ENCODE data around the gene CCDC142. TPM values are rescaled to one million over a fixed set of nuclear protein-coding genes. Genes with fewer than 3 reads are reported as not detected.

CCDC142 gene
- total and polyA plus RNA-seq, 8 donors: 4.9 to 14.0 (median 6.0) TPM

DNA sequence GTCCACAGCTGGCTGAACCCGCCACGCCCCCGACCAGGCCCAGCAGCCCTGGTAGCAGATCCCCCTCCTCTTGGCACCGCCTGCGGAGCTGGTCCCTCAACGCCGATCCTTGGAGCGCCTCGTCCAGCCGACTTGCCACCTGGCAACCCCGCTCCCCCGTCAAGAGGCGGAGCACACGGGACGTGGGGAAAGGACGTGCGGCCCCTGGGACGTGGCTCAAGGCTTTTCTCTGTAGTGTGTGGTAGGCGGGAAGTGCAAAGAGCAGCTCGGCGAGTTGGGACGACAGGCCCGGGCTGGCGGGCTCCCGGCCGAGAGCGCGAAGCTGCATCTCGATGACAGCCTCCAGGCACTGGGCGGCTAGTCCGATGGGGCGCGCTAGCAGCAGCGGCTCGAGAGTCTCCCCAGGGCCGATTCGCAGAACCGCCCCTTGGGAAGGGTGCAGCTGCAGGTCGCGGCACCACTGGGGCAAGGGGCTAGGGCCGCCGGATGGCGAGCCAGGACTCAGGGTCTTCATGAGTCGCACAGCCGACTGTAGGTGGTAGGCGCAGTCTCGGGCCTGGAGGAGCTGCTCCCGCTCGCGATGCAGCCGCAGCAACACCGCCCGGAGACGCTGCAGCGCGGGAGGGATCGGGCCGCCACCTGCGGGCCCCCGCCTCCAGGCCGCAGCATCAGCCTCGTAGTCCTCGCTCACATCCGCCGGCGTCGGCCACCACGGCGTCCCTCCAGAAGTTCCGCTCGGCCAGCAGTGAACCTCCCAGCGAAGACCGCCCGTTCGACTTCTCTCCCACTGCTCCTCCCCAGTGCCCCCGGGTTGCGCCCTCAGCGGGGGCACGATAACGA, 617 bp downstream of the CCDC142 start:
- TF ChIP-seq, protein P1, sequence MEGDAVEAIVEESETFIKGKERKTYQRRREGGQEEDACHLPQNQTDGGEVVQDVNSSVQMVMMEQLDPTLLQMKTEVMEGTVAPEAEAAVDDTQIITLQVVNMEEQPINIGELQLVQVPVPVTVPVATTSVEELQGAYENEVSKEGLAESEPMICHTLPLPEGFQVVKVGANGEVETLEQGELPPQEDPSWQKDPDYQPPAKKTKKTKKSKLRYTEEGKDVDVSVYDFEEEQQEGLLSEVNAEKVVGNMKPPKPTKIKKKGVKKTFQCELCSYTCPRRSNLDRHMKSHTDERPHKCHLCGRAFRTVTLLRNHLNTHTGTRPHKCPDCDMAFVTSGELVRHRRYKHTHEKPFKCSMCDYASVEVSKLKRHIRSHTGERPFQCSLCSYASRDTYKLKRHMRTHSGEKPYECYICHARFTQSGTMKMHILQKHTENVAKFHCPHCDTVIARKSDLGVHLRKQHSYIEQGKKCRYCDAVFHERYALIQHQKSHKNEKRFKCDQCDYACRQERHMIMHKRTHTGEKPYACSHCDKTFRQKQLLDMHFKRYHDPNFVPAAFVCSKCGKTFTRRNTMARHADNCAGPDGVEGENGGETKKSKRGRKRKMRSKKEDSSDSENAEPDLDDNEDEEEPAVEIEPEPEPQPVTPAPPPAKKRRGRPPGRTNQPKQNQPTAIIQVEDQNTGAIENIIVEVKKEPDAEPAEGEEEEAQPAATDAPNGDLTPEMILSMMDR (IDR thresholded peaks at IDR 0.05): no peak
- no peaks in the 10 kb centered on the region for H3K9me3 ChIP-seq
- intact Hi-C loops (cut with DNase I): loop anchor here in 1 of 3 donors (5.0 kb wide), 1 partner anchor 105 kb away; no protein-coding TSS in a partner anchor
- ATAC-seq (peak; percentile 42 to 65 (median 56)), DNase-seq (peak in 5 of 6 donors; percentile 22 to 88 (median 67)), FAIRE-seq (no peak)
- peak overlapping the region; percentile 46 to 87 (median 72) for H3K27ac ChIP-seq
- peak overlapping the region; percentile 58 to 94 (median 78) for H3K4me3 ChIP-seq
- H3K4me1 ChIP-seq: peaks cover 5 to 18% (median 11%) of the 10 kb centered on the region in 3 donors
- no peaks in the 10 kb centered on the region for H3K36me3 ChIP-seq
- 1% methylated on average over 76 to 80 of the region's 80 CpGs for WGBS, 2 donors
- no peaks in the 10 kb centered on the region for H3K27me3 ChIP-seq

DNA sequence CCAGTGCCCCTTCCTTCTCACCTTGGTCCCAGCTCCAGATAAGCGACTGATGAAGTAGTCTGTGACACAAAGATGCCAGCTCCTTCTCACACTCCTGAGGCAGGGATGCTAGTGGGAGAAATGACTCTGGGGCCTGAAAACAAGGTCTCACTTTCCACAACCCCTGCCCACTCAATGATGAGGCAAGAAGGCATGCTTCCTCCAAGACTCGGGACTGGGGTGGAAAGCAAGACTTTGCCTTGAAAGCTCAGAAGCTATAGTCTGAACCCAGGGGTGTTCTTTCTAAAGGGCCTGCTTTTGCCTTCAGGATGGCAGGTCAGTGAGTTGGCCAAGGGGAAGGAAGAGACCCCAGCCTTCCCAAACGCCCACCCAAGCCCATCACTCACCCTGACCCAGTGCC, 1.4 kb downstream of the CCDC142 start:
- no peak for DNase-seq
- Histone ChIP-seq H3K27ac (no peak overlapping the region), H3K4me3 (peak overlapping the region; percentile 58 to 94 (median 78)), H3K9me3 (no peaks in the 10 kb centered on the region), H3K4me1 (peaks cover 5 to 18% (median 11%) of the 10 kb centered on the region in 3 donors), H3K36me3 (no peaks in the 10 kb centered on the region), H3K27me3 (no peaks in the 10 kb centered on the region)
- ATAC-seq: no peak
- intact Hi-C loops (cut with DNase I): loop anchor here in 1 of 3 donors (5.0 kb wide), 1 partner anchor 106 kb away; no protein-coding TSS in a partner anchor
- TF ChIP-seq, protein P1 (IDR thresholded peaks at IDR 0.05): no peak
- FAIRE-seq: no peak
- WGBS, 2 donors: 38 to 54% methylated on average over 3 of the region's 3 CpGs

DNA sequence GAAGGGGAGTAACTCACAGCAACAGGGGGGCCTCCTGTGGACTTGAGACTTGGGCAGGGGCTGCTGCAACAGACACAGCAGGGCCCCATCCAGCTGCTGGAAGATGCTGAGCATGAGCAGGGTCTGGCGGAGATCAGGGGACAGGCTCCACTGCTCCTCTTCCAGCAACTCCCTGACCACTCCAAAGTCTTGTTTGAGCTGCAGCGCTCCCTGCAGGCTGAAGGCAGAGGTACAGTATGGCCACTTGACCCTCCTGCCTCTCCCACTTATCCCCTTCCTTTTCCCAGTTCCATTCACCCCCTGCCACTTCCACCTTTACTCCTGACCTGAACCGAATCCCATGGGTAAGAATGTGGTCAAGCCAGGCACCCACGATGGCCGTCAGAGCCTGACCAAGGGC, 7.9 kb downstream of the CCDC142 start:
- peaks cover 0 to 4% (median 0%) of the 10 kb centered on the region in 3 donors for H3K36me3 ChIP-seq
- H3K27ac ChIP-seq: no peak overlapping the region
- intact Hi-C loops (cut with DNase I): loop anchor here in 1 of 3 donors (5.0 kb wide), 1 partner anchor 112 kb away; no protein-coding TSS in a partner anchor
- 87 to 88% methylated on average over 5 of the region's 5 CpGs for WGBS, 2 donors
- DNase-seq: no peak
- no peak overlapping the region for H3K4me3 ChIP-seq
- TF ChIP-seq, protein P1 (IDR thresholded peaks at IDR 0.05): no peak
- no peaks in the 10 kb centered on the region for H3K9me3 ChIP-seq
- no peak for ATAC-seq
- H3K4me1 ChIP-seq: peaks cover 5 to 16% (median 7%) of the 10 kb centered on the region in 3 donors
- FAIRE-seq: no peak
- H3K27me3 ChIP-seq: no peaks in the 10 kb centered on the region

DNA sequence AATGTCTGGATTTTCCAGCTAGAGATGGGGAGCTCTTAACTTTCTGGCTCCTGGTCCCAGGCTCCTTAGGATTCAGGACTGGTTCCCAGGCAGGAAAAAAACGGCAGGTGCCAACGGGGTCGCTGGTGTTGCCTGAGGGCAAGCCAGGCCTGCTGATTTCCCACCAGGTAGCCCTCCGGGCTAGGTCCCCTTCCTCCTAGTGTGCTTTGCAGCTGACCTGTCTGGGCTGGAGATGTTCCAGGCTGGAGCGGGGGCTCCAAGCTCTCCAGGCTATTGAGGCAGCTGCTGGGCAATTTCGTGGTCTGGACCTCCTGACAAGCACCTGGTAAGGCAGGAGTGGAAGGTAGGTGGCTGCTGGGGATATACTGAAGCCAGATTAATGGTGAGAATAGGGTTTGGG, 8.3 kb downstream of the CCDC142 start:
- Histone ChIP-seq H3K36me3 (peaks cover 0 to 4% (median 0%) of the 10 kb centered on the region in 3 donors), H3K27ac (no peak overlapping the region), H3K9me3 (no peaks in the 10 kb centered on the region), H3K4me1 (peaks cover 5 to 16% (median 7%) of the 10 kb centered on the region in 3 donors), H3K27me3 (no peaks in the 10 kb centered on the region), H3K4me3 (no peak overlapping the region)
- WGBS, 2 donors: 90 to 97% methylated on average over 6 of the region's 6 CpGs
- no peak for ATAC-seq
- no peak for DNase-seq
- TF ChIP-seq, protein P1 (IDR thresholded peaks at IDR 0.05): no peak
- FAIRE-seq: no peak
- intact Hi-C loops (cut with DNase I): no loop called here

DNA sequence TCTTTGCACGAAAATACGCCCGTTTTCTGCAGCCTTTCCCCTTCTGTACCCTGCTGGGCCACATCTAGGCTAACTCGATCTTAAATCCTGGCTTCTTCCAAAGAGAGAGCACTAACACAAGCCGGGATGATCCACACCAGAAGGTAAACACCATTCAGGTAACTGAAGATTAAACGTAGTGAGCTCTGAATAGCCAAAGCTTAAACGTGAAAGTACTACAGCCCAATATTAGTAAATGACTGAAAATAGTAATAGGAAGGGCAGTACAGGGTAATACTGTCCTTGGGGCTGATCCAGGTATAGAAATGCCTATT, 9.9 kb downstream of the CCDC142 start:
- Histone ChIP-seq H3K4me1 (peaks cover 5 to 16% (median 7%) of the 10 kb centered on the region in 3 donors), H3K4me3 (peak overlapping the region; percentile 53 to 69 (median 62)), H3K27ac (peak overlapping the region; percentile 86 to 92 (median 87)), H3K9me3 (no peaks in the 10 kb centered on the region), H3K36me3 (peaks cover 0 to 4% (median 0%) of the 10 kb centered on the region in 3 donors), H3K27me3 (no peaks in the 10 kb centered on the region)
- 2 to 3% methylated on average over 7 of the region's 7 CpGs for WGBS, 2 donors
- TF ChIP-seq, protein P1 (IDR thresholded peaks at IDR 0.05): no peak
- peak; percentile 7 to 19 (median 14) for ATAC-seq
- intact Hi-C loops (cut with DNase I): no loop called here
- FAIRE-seq: no peak
- no peak for DNase-seq

Data from pancreas (tissue), 10 donors.